Smooth muscle cell (in vitro differentiated cells): ENCODE data around the gene SF3B3. TPM values are rescaled to one million over a fixed set of nuclear protein-coding genes. Genes with fewer than 3 reads are reported as not detected.
A peak's percentile ranks its signal among the peaks of the same experiment; 100 is the strongest.

Source experiments
- DNase-seq: peaks from one replicate; lab custom pipeline; 2025; ENCODE audit not compliant: unreplicated experiment; lab: John Stamatoyannopoulos, UW
- H2AFZ ChIP-seq: fragments of 200-600 bp; sonication (generic); 2 replicates; pipeline ENCODE4 v1.6.0; 2016; ENCODE audit warnings: antibody characterized with exemption, low read depth, mild to moderate bottlenecking
- H3F3A ChIP-seq: fragments of 200-600 bp; sonication (generic); 2 replicates; pipeline ENCODE4 v1.6.0; 2017; ENCODE audit warnings: antibody characterized with exemption, low read depth
- H3K27ac ChIP-seq: fragments of 200-600 bp; sonication (generic); 2 replicates; pipeline ENCODE4 v1.5.1; 2016; ENCODE audit warnings: low read depth, mild to moderate bottlenecking
- H3K27me3 ChIP-seq: fragments of 200-600 bp; sonication (generic); 2 replicates; pipeline ENCODE4 v1.6.1; 2016; ENCODE audit warnings: low read depth, mild to moderate bottlenecking
- H3K36me3 ChIP-seq: fragments of 200-600 bp; sonication (generic); 2 replicates; pipeline ENCODE4 v1.5.1; 2016; ENCODE audit warnings: low read depth
- H3K4me1 ChIP-seq: fragments of 200-600 bp; sonication (generic); 2 replicates; pipeline ENCODE4 v1.5.1; 2016; ENCODE audit warnings: low read depth
- H3K4me2 ChIP-seq: fragments of 200-600 bp; sonication (generic); 2 replicates; pipeline ENCODE4 v1.6.0; 2016; ENCODE audit warnings: mild to moderate bottlenecking
- H3K4me3 ChIP-seq: fragments of 200-600 bp; sonication (generic); 2 replicates; pipeline ENCODE4 v1.5.1; 2016; ENCODE audit warnings: mild to moderate bottlenecking
- H3K79me2 ChIP-seq: fragments of 200-600 bp; sonication (generic); 2 replicates; pipeline ENCODE4 v1.6.0; 2016; ENCODE audit warnings: low read depth, mild to moderate bottlenecking
- H3K9ac ChIP-seq: fragments of 200-600 bp; sonication (generic); 2 replicates; pipeline ENCODE4 v1.6.0; 2016; ENCODE audit warnings: low read depth
- H3K9me3 ChIP-seq: fragments of 200-600 bp; sonication (generic); replicated peaks from 2 replicates; pipeline ENCODE4 v1.5.1; 2016; ENCODE audit warnings: low read depth
- H4K20me1 ChIP-seq: fragments of 200-600 bp; sonication (generic); 2 replicates; pipeline ENCODE4 v1.6.0; 2016; ENCODE audit warnings: low read depth
- CTCF ChIP-seq: fragments of 200-600 bp; sonication (generic); IDR thresholded peaks from 2 replicates; pipeline ENCODE4 v1.5.1; 2017; ENCODE audit warnings: borderline replicate concordance, mild to moderate bottlenecking, antibody characterized with exemption; ENCODE audit not compliant: insufficient read depth, poor library complexity, severe bottlenecking
- WGBS: methylation state at CpG from one replicate; pipeline ENCODE4 v1.1.7; 2016; ENCODE audit warnings: low lambda C conversion rate; 5-methylcytosine and 5-hydroxymethylcytosine counted together
- polyA plus RNA-seq: library from polyadenylated mRNA; unstranded; fragments of >200 nt; fragmentation: Nextera tagmentation; extraction: Ambion mirVana; gene quantifications from 2 replicates; pipeline ENCODE4 v1.2.1, GENCODE V29; 2016
- total RNA-seq: library from RNA; depleted of rRNA; stranded (reverse); fragments of >200 nt; gene quantifications from 2 replicates; pipeline ENCODE4 v1.2.3, GENCODE V29; 2014

SF3B3 gene
- total and polyA plus RNA-seq, 2 experiments from 2014 or later: 126 to 129 TPM

GRCh38 chr16:70576431-70577255 lies 53.0 kb downstream of the SF3B3 start:
- Histone ChIP-seq H3K4me1 (peaks cover 5% of the 10 kb centered on the region), H3K4me2 (no peak overlapping the region), H4K20me1 (peaks cover 38% of the 10 kb centered on the region), H3K27ac (peak overlapping the region; percentile 58), H3K36me3 (peaks cover 4% of the 10 kb centered on the region), H3F3A (peaks cover 27% of the 10 kb centered on the region), H3K4me3 (no peak overlapping the region), H3K79me2 (no peaks in the 10 kb centered on the region), H3K9ac (no peak overlapping the region), H3K27me3 (no peaks in the 10 kb centered on the region), H3K9me3 (no peaks in the 10 kb centered on the region), H2AFZ (no peak overlapping the region)
- DNase-seq: no peak
- WGBS: 71% methylated on average over 10 of the region's 10 CpGs
- no peak for TF ChIP-seq CTCF

GRCh38 chr16:70577256-70577698 lies 53.7 kb downstream of the SF3B3 start:
- no peak for DNase-seq
- H3K9ac ChIP-seq: no peak overlapping the region
- no peaks in the 10 kb centered on the region for H3K27me3 ChIP-seq
- H2AFZ ChIP-seq: no peak overlapping the region
- TF ChIP-seq CTCF: no peak
- no peaks in the 10 kb centered on the region for H3K79me2 ChIP-seq
- peaks cover 36% of the 10 kb centered on the region for H4K20me1 ChIP-seq
- H3K36me3 ChIP-seq: no peaks in the 10 kb centered on the region
- no peak overlapping the region for H3K4me3 ChIP-seq
- peaks cover 23% of the 10 kb centered on the region for H3F3A ChIP-seq
- H3K4me1 ChIP-seq: peaks cover 5% of the 10 kb centered on the region
- WGBS: 45% methylated on average over 9 of the region's 9 CpGs
- no peak overlapping the region for H3K4me2 ChIP-seq
- peak overlapping the region; percentile 58 for H3K27ac ChIP-seq
- no peaks in the 10 kb centered on the region for H3K9me3 ChIP-seq

- WGBS: 84% methylated on average over 3 of the region's 3 CpGs
- Histone ChIP-seq H3K9me3 (no peaks in the 10 kb centered on the region), H3K27me3 (no peaks in the 10 kb centered on the region), H3F3A (peaks cover 15% of the 10 kb centered on the region), H3K4me2 (no peak overlapping the region), H3K4me1 (peaks cover 3% of the 10 kb centered on the region), H3K9ac (no peak overlapping the region), H3K79me2 (no peaks in the 10 kb centered on the region), H3K27ac (no peak overlapping the region), H4K20me1 (peaks cover 28% of the 10 kb centered on the region), H2AFZ (no peak overlapping the region), H3K4me3 (no peak overlapping the region), H3K36me3 (no peaks in the 10 kb centered on the region)
- no peak for DNase-seq
- no peak for TF ChIP-seq CTCF
These were observed 54.4 kb downstream of the SF3B3 start for GRCh38 chr16:70578035-70578434.
